ENCODE measurements around the gene TMEM38B.

The TMEM38B gene

DNA sequence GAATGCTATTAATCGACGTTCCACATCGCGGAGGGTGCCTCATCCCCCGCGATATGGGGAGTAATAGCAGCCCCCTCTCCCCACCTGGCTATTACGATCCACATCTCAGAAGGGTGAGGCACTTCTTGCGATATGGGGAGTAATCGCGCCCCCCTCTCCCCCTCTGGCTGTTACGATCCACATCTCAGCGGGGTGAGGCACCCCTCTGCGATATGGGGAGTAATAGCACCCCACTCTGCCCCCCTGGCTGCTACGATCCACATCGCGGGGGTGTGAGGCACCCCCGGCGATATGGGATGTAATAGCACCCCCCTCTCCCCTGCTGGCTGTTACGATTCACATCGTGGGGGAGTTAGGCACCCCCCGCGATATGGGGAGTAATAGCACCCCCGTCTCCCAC, 128.5 kb downstream of the TMEM38B start:
- H3K4me3 Mint-ChIP-seq = no peak overlapping the region
- H3K27me3 Mint-ChIP-seq = no peaks in the 10 kb centered on the region
- no peak overlapping the region for H3K27ac Mint-ChIP-seq
- no peaks in the 10 kb centered on the region for H3K36me3 Mint-ChIP-seq (ENCODE audit: low read depth)
- peaks cover 27% of the 10 kb centered on the region for H3K9me3 Mint-ChIP-seq
- no peaks in the 10 kb centered on the region for H3K4me1 Mint-ChIP-seq (ENCODE audit: low read depth)
